HG03103 (cell line): ENCODE results near the gene A4GALT.
"Not testable (repeated sequence)": the region's sequence is repeated elsewhere in the genome, so short reads cannot be mapped to it uniquely, and the experiment has no call there.

Experiments used
- ATAC-seq: cut with Tn5 transposase; IDR thresholded peaks from one replicate; pipeline ENCODE4 v1.9.1; 2021; ENCODE audit warnings: low read depth; ENCODE audit not compliant: unreplicated experiment

The A4GALT gene

DNA sequence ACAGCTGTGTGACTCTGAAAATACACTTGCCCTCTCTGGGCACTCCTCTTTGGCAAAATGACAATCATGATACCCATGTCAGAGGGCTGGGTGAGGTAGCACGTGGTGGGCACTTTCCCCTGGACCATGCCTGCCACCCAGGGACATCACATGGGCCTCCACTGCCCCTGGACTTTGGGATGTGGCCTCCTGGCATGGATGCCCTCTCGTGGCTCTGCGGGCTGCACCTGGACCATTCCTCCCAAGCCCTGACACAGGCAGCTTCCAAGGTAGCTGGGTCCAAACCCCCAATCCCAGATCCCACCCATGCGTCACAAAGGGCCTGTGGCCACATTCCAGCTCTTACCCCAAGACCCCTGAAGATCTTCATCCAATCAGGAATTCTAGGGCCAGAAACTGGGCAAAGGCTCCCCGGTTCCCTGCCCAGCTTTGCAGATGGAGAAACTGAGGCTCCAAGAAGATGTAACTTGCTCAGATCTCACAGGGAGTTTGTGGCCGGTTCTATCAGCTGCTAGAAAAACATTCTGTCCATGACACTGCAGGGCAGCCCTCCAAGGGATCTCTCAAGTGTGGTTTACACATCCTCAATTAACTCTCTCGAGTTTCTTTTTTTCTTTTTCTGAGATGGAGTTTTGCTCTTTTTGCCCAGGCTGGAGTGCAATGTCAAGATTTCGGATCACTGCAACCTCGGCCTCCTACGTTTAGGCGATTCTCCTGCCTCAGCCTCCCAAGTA, 36.0 kb downstream of the A4GALT start:
- ATAC-seq: no peak

DNA sequence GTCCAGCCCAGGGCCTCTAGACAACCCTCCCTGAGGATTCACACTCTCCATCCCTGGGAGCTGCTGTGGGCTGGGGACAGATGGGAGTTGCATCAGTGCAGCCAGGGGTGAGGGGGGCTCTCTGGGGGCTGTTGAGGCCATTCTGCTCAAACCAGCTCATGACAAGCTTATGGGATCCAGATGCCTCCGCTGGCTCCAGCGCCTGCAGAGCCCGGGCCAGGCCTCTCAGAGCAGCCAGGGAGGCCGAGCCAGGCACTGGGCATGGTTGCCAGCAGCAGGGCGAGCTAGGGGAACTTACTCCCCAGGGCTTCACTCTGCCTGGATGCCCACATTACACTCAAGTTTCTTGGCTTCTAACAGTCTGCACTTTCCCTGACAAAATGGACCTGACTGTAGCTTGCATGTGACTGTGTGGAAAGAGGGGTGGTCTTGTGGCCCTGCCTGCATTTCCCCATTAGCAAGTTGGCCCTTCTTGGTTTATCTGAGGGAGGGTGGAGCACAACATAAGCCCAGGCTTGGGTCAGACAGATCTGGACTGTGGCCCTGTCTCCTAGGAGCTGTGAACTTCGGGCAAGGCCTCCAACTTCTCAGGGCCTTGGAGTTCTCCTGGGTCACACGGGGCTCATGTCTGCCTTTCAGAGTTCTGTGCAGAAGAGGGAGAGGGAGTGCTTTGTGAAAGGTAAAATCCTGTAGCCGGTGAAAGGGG, 36.9 kb downstream of the A4GALT start:
- no peak for ATAC-seq

DNA sequence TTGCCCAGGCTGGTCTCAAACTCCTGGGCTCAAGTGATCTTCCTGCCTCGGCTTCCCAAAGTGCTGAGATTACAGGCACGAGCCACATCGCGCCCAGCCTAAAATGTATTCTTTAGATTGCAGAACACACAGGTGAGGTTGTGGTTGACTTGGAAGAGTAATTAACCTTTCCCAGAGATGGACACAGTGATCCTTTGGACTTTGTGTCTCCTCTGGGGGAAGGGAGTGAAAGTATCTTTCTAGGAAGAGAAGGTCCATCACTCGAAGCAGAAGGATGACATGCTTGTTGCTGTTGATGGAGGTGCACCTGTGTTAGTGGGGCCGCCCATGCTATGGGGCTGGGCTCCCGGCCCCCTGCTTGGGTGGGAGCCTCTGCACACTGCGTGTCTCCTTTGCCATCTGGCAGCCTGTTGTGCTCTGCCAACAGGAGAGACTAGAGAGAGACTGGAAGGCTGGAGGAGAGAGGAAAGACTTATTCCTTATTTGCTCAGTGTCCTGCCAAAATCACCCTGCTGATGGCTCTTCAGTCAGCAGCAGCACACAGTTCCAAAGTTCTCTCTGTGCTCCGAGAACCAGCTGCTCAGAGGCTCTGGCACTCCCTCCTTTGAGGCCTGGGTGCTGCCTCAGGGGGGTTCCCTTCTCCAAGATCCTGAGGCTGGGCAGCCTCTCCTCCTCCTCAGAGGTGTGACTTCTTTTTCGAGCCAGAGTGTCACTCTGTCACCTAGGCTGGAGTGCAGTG, 38.4 kb downstream of the A4GALT start:
- no peak for ATAC-seq

DNA sequence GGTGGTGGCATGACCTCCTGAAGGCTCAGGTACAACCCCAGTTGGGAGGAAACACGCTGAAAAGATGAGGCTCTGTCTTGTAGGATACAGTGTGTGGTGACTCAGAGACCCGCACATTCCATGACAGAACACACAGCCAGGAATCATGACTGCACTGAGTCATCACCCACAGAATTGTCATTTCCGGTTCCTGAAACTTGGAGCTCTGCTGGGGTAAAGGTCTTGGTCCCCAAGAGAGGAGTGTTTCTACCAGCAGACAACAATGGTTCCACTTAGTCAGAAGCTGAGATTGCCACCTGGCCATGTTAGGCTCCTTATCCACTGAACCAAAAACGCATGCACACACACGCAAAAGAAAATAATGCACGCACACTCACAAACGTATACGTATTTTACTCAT, 40.0 kb downstream of the A4GALT start:
- ATAC-seq: no peak

DNA sequence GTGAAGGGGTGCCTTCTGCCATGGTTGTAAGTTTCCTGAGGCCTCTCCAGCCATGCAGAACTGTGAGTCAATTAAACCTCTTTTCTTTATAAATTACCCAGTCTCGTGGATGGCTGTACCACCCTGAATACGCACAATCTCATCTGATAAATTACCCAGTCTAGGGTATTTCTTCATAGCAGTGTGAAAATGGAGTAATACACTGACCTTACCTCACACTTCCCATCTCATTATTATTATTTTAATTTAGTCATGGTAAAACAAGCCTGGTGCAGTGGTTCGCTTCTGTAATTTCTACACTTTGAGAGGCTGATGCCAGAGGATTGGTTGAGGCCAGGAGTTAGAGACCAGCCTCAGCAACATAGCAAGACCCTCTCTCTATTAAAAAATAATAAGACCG, 41.0 kb downstream of the A4GALT start:
- no peak for ATAC-seq

DNA sequence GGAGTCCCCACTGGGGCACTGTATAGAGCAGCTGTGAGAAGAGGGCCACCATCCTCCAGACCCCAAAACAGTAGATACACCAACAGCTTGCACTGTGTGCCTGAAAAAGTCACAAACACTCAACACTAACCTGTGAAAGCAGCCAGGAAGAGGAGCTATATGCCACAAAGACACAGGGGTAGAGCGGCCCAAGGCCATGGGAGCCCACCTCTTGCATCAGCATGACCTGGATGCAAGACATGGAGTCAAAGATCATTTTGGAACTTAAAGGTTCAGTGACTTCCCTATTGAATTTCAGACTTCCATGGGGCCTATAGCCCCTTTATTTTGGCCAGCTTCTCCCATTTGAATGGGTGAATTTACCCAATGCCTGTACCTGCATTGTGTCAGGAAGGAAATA, 41.8 kb downstream of the A4GALT start:
- no peak for ATAC-seq

DNA sequence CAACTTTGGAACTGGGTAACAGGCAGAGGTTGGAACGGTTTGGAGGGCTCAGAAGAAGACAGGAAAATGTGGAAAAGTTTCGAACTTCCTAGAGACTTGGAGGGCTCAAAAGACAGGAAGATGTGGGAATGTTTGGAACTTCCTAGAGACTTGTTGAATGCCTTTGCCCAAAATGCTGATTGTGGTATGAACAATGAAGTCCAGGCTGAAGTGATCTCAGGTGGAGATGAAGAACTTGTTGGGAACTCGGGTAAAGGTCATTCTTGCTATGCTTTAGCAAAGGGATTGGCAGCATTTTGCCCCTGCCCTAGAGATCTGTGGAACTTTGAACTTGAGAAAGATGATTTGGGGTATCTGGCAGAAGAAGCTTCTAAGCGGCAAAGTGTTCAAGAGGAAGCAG, 42.7 kb downstream of the A4GALT start:
- ATAC-seq: not testable (repeated sequence)

DNA sequence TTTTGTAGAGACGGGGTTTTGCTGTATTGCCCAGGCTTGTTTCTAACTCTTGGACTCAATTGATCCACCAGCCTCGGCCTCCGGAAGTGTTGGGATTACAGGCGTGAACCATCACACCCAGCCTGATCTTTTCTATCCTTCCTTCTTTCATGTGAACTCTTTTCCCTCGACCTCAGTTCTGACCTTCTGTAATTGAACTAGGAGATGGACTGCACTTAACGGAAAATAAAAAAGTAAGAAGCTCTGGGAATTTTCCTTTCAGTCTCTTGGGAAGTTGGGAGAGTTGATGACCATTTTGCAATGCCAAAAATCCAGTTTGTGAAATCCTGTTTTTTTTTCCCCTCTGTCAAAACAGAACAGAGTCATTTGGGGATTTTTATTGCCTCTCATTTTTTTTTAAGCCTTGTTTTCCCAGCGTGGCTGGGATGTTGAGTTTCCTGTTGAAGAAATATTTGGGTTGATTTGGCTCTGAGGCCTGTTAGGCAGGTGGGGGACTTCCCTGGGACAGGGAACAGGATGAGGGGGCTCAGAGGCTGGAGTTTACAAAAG, 44.5 kb downstream of the A4GALT start:
- ATAC-seq: no peak

DNA sequence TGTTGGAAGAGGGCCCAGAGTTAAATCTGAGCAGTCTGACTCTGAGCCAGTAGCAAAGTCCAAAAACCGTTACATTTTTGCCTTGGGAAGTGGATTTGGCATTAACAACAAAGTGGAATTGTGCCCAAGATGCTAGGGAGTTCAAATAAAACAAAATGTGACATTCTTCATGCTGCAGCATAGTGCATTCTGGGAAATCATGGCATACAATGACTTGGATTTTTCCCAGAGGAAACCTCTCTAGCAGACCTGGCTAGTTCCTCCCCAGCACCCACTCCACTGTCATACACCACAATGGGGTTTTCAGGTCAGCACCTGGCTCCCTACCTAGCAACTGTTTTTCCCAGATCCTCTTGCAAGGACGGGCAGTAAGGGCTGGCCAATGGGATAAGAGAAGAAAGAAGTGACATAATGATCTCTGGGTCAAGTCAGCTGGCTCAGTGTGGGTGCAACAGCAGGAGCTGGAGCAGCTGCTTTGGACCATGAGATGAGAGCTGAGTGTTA, 46.7 kb downstream of the A4GALT start:
- ATAC-seq: no peak

DNA sequence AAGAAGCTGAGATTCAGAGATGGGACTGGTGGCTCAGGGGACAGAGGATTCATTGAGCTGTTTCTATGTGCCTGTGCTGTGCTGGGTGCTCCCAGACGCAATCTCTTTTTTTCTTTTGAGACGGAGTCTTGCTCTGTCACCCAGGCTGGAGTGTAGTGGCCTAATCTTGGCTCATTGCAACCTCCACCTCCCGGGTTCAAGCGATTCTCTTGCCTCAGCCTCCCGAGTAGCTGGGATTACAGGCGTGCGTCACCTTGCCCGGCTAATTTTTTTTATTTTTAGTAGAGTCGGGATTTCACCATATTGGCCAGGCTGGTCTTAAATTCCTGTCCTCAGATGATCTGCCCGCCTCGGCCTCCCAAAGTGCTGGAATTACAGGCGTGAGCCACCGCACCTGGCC, 47.6 kb downstream of the A4GALT start:
- not testable (repeated sequence) for ATAC-seq

DNA sequence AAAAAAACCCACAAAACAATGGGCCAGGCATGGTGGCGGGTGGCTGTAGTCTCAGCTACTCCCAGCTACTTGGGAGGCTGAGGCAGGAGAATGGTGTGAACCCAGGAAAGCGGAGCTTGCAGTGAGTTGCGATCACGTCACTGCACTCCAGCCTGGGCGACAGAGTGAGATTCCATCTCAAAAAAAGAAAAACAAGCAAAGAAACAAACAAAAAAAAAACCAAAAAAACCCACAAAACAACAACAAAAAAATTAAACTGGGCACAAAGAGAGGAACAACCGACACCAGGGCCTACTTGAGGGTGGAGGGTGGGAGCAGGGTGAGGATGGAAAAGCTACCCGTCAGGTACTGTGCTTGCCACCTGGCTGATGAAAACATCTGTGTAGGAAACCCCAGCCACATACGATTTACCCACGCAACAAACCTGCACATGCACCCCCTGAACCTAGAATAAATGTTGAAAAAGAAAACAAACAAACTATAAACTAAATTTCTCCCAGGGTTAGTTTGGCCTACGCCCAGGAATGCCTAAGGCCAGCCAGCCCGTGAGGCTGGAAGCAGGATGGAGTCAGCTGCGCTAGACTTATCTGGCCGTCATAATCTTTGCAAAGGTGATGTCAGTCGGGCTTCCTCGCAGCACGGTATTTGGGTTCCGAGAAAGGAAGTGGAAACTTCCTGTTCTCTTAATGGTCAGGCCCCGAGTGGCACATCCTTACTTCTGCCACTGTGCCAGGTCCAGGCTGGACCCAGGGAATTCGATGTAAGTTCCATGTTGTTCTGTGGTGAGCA, 49.6 kb downstream of the A4GALT start:
- ATAC-seq: no peak

DNA sequence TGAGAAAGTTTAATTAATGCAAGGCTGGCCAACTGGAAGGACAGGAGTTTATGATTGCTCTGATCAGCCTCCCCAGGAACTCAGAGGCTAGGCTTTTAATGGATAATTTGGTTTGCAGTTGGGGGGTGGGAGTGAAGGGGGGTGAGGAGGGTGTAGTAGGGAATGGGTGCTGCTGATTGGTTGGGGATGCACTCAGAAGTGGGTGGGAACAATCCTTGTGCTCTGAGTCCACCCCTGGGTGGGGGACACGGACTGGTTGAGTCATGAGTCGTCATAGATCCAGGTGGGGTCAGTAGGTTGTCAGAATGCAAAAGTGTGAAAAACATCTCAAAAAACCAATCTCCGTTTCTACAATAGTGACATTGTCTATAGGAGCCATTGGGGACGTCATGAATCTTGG, 50.6 kb downstream of the A4GALT start:
- no peak for ATAC-seq

DNA sequence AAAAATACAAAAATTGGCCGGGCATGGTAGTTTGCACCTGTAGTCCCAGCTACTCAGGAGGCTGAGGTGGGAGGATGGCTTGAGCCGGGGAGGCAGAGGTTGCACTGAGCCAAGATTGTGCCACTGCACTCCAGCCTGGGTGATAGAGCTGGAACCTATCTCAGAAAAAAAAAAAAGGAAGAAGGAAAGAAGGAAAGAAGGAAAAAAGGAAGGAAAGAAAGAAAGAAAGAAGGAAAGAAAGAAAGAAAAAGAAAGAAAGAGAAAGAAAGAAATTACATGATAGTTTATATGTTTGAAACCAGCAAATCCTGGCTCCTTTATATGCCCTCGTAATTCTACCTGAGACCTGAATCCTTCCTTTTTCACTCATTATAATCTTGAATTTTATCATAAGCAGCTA, 54.3 kb downstream of the A4GALT start:
- ATAC-seq: not testable (repeated sequence)

DNA sequence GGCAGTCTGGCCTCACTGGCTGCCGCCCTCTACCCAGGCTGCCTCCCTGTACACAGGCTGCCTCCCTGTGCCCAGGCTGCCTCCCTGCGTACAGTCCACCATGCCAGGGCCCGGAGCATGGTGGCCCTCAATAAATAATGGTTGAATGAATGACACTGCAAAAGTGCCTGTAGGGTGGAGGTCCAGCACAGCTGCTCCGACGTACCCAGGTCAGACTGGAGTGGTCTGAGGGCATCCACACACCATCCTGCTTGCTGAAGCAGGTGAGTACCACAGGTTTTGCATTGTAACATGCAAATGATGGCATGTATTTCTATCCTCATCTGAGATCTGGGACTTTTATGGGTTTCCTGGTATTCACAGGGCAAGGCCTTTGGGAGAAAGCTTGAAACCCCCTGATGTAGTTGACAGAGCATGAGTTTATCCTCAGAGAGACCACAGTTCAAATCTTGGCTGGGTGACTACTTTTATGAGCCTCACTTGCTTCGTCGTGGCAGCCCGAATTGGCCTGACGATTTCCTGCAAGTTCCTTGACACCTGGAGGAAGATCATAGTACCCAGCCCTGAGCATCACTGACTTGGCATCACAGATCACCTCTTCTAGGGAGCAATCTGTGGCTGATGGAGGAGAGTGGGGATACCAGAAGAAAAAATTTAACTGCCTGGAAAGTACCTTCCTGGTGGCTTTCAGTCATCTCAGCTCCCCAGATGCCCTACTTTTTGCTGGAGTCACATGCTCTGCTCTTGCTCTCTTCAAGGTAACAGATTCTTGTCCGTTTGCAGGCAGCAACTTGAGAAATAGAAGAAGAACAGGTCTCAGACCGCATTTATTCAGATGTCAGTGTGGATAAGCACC, 55.5 kb downstream of the A4GALT start:
- ATAC-seq: no peak

DNA sequence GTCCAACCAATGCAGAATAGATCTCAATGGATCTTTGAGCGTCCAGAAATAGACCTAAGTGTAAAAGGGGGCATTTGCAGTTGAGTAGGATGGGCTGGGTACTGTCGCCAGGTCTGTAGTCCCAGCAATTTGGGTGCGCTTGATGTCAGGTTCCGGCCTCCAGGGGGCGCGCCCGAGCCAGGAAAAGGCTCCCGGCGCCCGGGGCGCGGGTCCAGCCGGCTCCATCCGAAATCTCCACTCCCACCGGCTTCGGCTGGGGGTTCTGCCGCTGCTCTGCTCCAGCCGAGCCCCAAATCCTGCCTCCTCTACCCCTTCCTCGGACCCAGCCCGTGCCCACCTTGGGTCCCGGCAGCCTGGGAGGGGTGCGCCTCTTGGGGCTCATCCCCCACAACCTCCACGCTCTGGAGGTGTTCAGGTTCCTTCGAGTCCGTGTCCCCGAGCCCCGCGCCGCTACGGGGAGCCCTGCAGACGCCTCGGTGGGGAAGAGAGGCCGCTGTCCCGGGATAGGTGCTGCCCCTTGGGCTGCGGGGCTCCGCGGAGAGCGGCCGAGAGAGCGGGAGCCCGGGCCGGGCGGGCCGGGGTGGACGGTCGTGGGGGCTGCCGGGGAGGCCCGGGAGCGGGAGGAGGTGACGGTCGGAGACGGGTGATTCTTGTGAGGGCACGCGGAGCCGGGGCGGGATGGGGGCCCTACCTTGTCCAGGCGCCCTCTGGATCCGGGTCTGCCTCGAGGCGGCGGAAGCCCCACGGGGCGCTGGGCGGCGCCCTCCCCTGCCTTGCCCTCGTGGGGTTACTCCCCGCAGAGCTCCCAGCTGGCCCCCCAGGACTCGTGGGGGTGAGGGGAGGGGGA, 58.5 kb downstream of the A4GALT start:
- ATAC-seq: no peak

DNA sequence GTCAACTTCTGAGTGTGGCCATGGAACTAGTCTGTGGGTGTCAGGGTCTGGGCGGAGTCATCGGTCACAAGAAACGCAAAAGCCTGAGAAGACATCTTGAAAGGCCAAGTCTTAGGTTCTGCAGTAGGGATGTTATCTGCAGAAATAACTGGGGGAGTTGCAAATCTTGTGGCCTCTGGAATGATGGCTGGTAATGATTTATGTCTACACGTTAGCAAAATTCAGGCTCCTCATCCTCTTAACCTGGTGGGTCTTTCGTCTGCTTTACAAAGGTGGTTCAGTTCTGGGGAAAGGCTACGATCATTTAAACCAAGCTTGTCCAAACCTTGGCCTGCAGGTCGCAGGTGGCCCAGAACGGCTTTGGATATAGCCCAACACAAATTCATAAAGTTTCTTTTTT, 64.1 kb downstream of the A4GALT start:
- ATAC-seq: no peak

DNA sequence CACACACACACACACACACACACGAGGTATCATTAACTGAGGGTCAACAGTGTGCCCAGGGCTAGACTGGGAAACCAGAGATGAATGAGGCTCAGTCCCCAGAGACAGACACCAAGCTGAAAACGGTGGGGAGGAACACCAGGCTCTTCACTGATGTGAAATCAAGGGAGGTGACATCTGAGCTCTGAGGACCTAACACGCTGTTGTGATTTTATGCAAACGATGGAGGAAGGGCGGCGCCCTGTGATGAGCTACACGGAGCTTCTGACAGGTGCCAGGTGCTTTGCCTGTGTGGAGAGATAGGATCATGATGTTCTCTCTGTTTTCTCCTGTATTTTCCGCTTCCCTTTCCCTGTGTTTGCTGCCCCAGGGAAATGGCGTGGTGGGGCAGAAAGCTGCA, 65.0 kb downstream of the A4GALT start:
- no peak for ATAC-seq

DNA sequence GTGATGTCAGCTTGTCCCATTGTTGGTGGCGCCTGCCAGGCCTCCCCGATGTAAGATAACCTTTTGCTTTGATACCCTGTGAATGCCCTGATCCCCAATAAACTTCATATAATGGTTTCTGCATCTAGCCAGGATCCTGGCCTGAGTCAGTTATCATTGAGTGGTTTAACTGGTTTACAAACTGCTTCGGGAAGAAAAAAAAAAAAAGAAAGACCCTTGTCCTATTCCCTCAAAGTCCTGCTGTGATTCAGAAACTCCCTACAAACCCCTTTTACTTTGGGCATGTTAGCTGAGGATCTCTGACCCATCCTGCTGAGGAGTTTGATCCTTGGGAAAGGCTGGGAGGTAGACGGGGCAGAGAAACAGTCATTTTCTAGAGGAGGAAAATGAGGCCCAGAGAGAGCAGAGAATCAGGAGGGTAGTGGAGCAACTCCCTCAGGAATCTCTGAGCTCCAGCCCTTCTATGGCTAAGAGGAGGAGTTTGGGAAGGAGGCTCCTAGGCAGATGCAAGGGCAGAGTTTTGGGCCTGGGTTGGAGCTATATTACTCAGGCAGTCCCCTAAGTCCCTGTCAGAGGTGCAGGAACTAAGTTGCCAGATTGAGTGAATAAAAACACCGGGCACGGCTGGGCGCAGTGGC, 66.1 kb downstream of the A4GALT start:
- ATAC-seq: no peak
